ENCODE measurements around the gene EEF2K.
A peak's percentile ranks its signal among the peaks of the same experiment; 100 is the strongest.

EEF2K gene

DNA sequence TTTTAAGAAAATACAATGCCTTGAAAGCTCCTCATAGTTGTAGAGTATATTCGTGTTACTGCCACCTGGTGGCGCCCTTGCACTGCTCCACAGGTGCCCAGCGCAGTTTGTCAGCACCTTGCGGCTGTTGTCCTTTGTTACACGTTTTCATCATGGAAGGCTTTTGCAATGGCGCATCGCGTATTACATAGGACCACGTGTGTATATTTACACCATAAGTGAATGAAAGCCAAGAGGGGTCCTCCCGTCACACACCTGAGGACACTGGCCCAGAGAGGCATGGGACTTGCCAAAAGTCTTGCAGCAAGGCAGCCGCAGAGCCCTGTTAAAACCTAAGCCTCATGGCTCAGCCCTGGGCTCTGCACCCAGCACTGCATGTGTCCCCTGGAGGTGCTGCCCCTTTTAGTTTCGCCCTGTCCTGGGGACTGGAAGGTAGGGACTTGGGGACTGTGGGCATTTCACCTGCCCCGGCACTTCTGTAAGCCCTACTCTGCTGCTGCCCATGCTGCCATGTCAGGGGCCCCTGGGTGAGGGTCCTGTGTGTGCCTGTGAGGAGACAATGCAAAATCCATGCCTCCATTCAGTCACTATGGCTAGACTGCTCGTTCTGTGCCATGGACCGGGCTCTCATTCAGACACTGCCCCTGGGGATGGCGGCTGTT, 115.4 kb downstream of the EEF2K start:
- DNase-seq: peak; percentile 70

- DNase-seq: no peak
These were observed 116.0 kb downstream of the EEF2K start for GRCh38 chr16:22322021-22322471.

GRCh38 chr16:22322741-22323140, 116.7 kb downstream of the EEF2K start:
- DNase-seq: no peak

DNA sequence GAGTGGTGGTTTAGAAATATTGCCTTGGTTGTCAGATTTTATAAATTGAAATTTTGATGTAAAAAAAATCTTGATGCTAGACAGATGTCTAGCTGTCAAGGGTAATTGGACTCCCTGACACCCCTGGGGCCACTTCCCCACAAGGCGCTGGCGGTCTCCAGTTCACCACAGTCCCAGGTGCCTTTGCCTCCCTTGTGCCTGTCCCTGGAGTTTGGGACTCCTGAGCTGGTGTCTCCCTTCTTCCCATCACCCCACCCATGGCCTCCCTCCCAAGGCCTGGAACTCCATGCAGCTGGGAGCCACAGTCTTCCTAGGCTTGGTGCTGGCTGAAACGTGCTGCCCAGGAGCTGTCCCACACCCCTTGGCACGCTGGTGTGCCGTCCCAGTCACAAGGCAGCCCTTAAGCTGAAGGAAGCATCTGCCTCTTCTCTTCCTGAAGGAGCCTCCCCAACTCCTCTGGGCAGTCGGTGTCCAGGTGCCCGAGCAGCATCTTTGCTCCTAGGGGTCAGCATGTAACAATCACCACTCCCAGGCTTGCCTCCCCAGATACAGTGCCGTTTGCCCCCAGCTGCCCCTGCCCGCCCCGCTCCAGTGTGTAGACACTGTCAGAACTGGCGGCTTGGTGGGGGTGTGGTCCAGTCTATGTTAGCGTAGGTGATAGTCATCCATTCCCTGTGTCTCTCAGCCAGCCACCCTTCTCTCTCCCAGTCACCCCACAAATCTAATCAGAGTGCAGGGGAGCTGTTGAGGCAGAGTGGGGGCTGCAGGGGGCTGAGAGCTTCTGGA, 117.3 kb downstream of the EEF2K start:
- DNase-seq: no peak

DNA sequence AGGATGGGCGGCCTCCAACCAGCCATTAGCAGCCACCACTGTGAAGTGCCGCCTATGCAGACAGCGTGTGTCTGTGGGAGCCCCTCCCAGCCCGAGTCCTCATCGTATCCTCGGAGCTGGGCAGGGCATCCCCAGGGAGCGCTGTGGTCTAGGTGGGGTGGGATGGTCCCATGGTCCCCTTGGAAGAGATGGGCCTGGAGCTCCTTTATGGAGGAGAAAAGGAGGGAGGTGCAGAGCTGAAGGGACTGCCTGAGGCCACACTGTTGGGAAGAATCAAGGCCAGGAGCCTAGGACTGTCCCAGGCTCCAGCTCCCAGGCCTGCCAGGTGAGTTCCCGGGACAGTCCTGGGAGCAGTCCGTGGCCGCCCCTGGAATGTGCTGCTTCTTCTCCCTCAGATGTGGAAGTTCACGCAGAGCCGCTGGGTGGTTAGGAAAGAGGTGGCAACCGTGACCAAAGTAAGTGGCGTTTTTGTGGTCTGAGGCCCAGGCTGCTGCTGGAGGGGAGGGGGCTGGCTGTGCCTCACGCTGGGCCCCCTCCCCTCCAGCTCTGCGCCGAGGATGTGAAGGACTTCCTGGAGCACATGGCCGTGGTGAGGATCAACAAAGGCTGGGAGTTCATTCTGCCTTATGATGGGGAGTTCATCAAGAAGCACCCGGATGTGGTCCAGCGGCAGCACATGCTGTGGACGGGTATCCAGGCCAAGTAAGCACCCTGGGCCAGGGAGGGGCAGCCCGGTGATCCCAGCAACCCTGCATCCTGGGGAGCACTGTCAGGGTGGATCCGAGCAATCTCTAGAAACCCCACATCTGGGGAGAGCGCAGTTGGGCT, 118.1 kb downstream of the EEF2K start:
- no peak for DNase-seq

GRCh38 chr16:22324787-22325597, 118.9 kb downstream of the EEF2K start:
- no peak for DNase-seq

GRCh38 chr16:22325598-22326368, 119.7 kb downstream of the EEF2K start:
- no peak for DNase-seq

DNA sequence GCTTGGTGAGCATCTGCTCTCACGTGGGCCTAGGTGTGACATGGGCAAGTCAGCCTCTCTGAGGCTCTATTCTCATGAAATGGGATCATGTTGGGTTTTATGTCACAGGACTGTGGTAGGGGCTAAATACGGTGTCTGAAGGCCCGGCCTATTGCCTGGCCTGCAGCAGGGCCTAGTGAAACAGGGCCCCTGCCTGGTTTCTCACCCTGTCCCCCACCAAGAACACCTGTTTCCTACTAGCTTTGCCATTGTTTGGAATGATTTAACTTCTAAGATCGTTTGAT, 120.2 kb downstream of the EEF2K start:
- no peak for DNase-seq

- DNase-seq: no peak
These were observed 120.8 kb downstream of the EEF2K start for GRCh38 chr16:22326771-22327445.

DNA sequence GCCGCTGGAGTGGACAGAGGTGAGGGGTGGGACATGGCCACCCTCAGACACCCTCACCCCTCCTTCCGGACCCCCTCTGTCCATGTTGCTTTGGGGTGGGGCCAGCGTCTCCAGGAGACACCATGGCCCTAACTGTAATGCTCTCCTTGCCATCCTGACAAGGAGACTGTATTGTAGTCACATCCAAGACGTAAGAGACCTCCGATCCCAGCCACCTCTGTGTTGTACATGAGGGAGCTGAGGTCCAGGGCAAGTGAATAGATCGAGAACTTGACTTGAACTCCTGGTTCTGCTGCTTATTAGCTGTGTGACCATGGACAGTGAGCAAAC, 121.3 kb downstream of the EEF2K start:
- no peak for DNase-seq

- DNase-seq: no peak
These were observed 122.1 kb downstream of the EEF2K start for GRCh38 chr16:22328081-22328725.

- no peak for DNase-seq
These were observed 123.2 kb downstream of the EEF2K start for GRCh38 chr16:22329199-22329695.

DNA sequence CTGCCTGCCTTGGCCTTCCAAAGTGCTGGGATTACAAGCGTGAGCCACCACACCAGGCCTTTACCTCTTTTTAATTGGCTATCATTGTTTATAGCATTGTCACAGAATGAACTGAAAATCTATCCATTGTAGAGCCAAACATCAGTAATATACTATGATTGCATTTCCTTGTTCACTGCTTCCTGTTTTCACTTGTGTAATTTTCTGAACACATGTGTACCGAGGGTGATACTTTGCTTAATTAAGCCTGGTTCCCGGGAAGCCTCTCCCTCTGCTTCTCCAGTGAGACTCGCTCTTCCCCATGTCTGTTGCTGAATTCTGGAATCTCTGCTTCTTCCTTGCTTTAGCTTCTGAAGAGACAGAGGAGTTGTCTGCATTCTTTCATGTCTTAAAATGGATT, 124.2 kb downstream of the EEF2K start:
- DNase-seq: no peak

GRCh38 chr16:22333457-22333994, 127.4 kb downstream of the EEF2K start:
- DNase-seq: no peak

DNA sequence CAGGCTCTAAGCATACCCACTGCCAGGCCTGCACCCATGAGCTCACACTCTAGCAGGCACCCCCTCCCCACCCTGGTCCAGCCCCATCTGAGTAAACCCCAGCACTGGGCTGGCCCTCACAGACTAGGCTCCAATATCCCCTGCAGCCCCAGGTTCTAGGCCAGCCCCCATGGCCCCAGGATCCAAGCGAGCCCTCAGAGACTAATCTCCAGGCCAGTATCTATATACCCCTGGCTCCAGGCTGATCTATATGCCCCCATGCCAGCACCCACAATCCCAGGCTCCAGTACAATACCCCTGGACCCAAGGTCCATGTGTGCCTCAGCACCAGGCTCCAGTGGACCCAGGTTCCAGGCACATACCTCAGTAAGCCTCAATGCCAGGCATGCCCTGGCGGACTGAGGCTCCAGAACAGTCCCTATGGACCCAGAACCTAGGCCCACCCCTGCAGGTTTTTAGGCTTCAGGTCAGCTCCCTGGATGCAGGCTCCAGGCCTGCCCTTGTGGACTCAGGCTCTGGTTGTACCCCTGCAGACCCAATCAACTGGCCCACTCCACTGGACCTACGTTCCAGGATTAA, 129.7 kb downstream of the EEF2K start:
- no peak for DNase-seq

GRCh38 chr16:22336581-22336980, 130.5 kb downstream of the EEF2K start:
- no peak for DNase-seq

DNA sequence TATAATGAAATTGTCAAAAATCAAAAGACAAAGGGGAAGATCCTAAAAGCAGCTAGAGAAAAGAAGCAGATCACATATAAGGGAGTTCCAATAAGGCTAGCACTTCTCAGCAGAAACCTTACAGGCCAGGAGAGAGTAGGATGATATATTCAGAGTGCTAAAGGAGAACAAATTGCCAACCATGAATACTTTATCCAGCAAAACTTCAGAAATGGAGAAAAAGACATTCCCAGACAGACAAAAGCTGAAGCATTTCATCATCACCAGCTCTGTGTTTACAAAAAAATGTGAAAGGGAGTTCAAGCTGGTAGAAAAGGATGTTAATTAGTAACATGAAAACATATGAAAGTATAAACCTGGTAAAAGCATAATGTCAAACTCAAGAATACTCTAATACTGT, 131.0 kb downstream of the EEF2K start:
- DNase-seq: no peak

GRCh38 chr16:22337849-22338635, 132.0 kb downstream of the EEF2K start:
- DNase-seq: no peak
